BJ (cell line): ENCODE measurements around the gene WDR64. TPM values are rescaled to one million over a fixed set of nuclear protein-coding genes. Genes with fewer than 3 reads are reported as not detected.
"Not testable (repeated sequence)": the region's sequence is repeated elsewhere in the genome, so short reads cannot be mapped to it uniquely, and the experiment has no call there.

ENCODE experiments used
- CTCF ChIA-PET: fragments of 350-600 bp; formaldehyde crosslinking; extraction: SDS; loops from one replicate; lab custom pipeline; 2021; ENCODE audit warnings: antibody characterized with exemption, inconsistent platforms; lab: Yijun Ruan, JAX
- POLR2A ChIA-PET: fragments of 300-600 bp; sonication (Branson Sonifier 250); formaldehyde crosslinking; extraction: SDS; loops from one replicate; lab custom pipeline; 2021; ENCODE audit warnings: antibody characterized with exemption; lab: Charles Lee
- DNase-seq: peaks from one replicate; pipeline ENCODE4 v3.0.0-alpha.2; 2011; ENCODE audit warnings: low read depth
- H3K27me3 ChIP-seq: 2 replicates; pipeline ENCODE4 v1.6.0; 2011; ENCODE audit warnings: low read length; ENCODE audit not compliant: control insufficient read depth, insufficient read depth
- H3K36me3 ChIP-seq: 2 replicates; pipeline ENCODE4 v1.5.1; 2011; ENCODE audit warnings: low read length; ENCODE audit not compliant: control insufficient read depth, insufficient read depth
- H3K4me3 ChIP-seq: 2 replicates; pipeline ENCODE4 v1.5.1; 2011; ENCODE audit warnings: low read depth, mild to moderate bottlenecking, control low read depth, low read length
- CTCF ChIP-seq: IDR thresholded peaks from 2 replicates; pipeline ENCODE4 v1.5.1; 2011; ENCODE audit warnings: low read depth, mild to moderate bottlenecking, control low read depth, inconsistent platforms, low read length, moderate library complexity; ENCODE audit not compliant: insufficient read depth
- polyA plus RNA-seq: library from polyadenylated mRNA; depleted of rRNA; stranded (reverse); fragments of >200 nt; gene quantifications from 2 replicates; pipeline ENCODE4 v1.2.3, GENCODE V29; 2011

WDR64 gene
- polyA plus RNA-seq, 1 experiment: not detected

- no peak overlapping the region for H3K4me3 ChIP-seq
- POLR2A ChIA-PET: no interaction called here
- no peaks in the 10 kb centered on the region for H3K36me3 ChIP-seq
- no peak for TF ChIP-seq CTCF
- no peaks in the 10 kb centered on the region for H3K27me3 ChIP-seq
- CTCF ChIA-PET: no interaction called here
- DNase-seq: no peak
Observed at GRCh38 chr1:241802863-241803262, 150.8 kb downstream of the WDR64 start.

GRCh38 chr1:241804706-241805105, 152.6 kb downstream of the WDR64 start:
- CTCF ChIA-PET: interaction anchor here (0.9 kb wide), 1 partner anchor 11 kb away, joined by 3 read pairs; no protein-coding TSS in a partner anchor
- POLR2A ChIA-PET, H3K27me3 ChIP-seq, H3K36me3 ChIP-seq, H3K4me3 ChIP-seq, DNase-seq: not testable (repeated sequence)

GRCh38 chr1:241808265-241808664, 156.2 kb downstream of the WDR64 start:
- no peak for TF ChIP-seq CTCF
- CTCF ChIA-PET: interaction anchor here (0.9 to 1.3 kb wide), 3 partner anchors 9 to 26 kb away, joined by 3 read pairs; no protein-coding TSS in a partner anchor
- Histone ChIP-seq H3K36me3 (no peaks in the 10 kb centered on the region), H3K4me3 (no peak overlapping the region), H3K27me3 (no peaks in the 10 kb centered on the region)
- DNase-seq: no peak
- POLR2A ChIA-PET: no interaction called here

GRCh38 chr1:241810769-241811405, 158.8 kb downstream of the WDR64 start:
- H3K27me3 ChIP-seq: no peaks in the 10 kb centered on the region
- POLR2A ChIA-PET: no interaction called here
- no peak for DNase-seq
- no peak overlapping the region for H3K4me3 ChIP-seq
- no peak for TF ChIP-seq CTCF
- CTCF ChIA-PET: no interaction called here
- H3K36me3 ChIP-seq: no peaks in the 10 kb centered on the region

GRCh38 chr1:241813768-241814320, 161.8 kb downstream of the WDR64 start:
- ChIA-PET CTCF (no interaction called here), POLR2A (no interaction called here)
- Histone ChIP-seq H3K36me3 (no peaks in the 10 kb centered on the region), H3K4me3 (no peak overlapping the region), H3K27me3 (no peaks in the 10 kb centered on the region)
- DNase-seq: no peak
- TF ChIP-seq CTCF: no peak

- POLR2A ChIA-PET: no interaction called here
- CTCF ChIA-PET: interaction anchor here (1.6 to 2.9 kb wide), 2 partner anchors 11 to 206 kb away, joined by 3 to 13 read pairs; no protein-coding TSS in a partner anchor
- no peaks in the 10 kb centered on the region for H3K36me3 ChIP-seq
- no peaks in the 10 kb centered on the region for H3K27me3 ChIP-seq
- no peak for DNase-seq
- no peak overlapping the region for H3K4me3 ChIP-seq
- TF ChIP-seq CTCF: no peak
Observed at GRCh38 chr1:241816008-241816407, 163.9 kb downstream of the WDR64 start.
